HG02610 (cell line): ENCODE data around the gene SRRM2.
A peak's percentile ranks its signal among the peaks of the same experiment; 100 is the strongest.

Experiments
- ATAC-seq: cut with Tn5 transposase; IDR thresholded peaks from one replicate; pipeline ENCODE4 v1.9.1; 2021; ENCODE audit warnings: mild to moderate bottlenecking, moderate library complexity; ENCODE audit not compliant: unreplicated experiment

SRRM2 gene

GRCh38 chr16:2775765-2776499 lies 23.5 kb downstream of the SRRM2 start:
- ATAC-seq, result no peak

GRCh38 chr16:2776500-2777139 lies 24.2 kb downstream of the SRRM2 start:
- ATAC-seq, result peak; percentile 22

GRCh38 chr16:2777231-2777902 lies 24.9 kb downstream of the SRRM2 start, which contains the start of gene ELOB:
Gene ELOB, minus strand, starts transcription at chr16:2777280. Its CDS starts 41 bp downstream, at chr16:2777239.
- ATAC-seq, result peak; percentile 76

- ATAC-seq, result no peak
Observed at GRCh38 chr16:2777903-2778629, 25.6 kb downstream of the SRRM2 start.

GRCh38 chr16:2778630-2778958 lies 26.2 kb downstream of the SRRM2 start:
- no peak for ATAC-seq

GRCh38 chr16:2779151-2779920 lies 26.9 kb downstream of the SRRM2 start:
- no peak for ATAC-seq

GRCh38 chr16:2779978-2780898 lies 27.8 kb downstream of the SRRM2 start:
- no peak for ATAC-seq

- ATAC-seq, result no peak
Observed at GRCh38 chr16:2782583-2783351, 30.3 kb downstream of the SRRM2 start.

GRCh38 chr16:2783581-2784357 lies 31.3 kb downstream of the SRRM2 start:
- no peak for ATAC-seq

GRCh38 chr16:2784358-2785100 lies 32.1 kb downstream of the SRRM2 start:
- no peak for ATAC-seq

GRCh38 chr16:2785101-2785991 lies 32.9 kb downstream of the SRRM2 start:
- no peak for ATAC-seq

- ATAC-seq, result no peak
Observed at GRCh38 chr16:2786061-2786825, 33.8 kb downstream of the SRRM2 start.

- ATAC-seq, result no peak
Observed at GRCh38 chr16:2786826-2787151, 34.4 kb downstream of the SRRM2 start.

GRCh38 chr16:2787406-2787805 lies 35.0 kb downstream of the SRRM2 start, which contains the start of gene PRSS33:
Gene PRSS33, minus strand, starts transcription at chr16:2787560. Its CDS starts 1,013 bp downstream, at chr16:2786547.
- no peak for ATAC-seq

GRCh38 chr16:2787961-2788360 lies 35.5 kb downstream of the SRRM2 start:
- no peak for ATAC-seq

- ATAC-seq, result no peak
Observed at GRCh38 chr16:2790631-2791030, 38.2 kb downstream of the SRRM2 start.
